Measurements from ENCODE around the gene C11orf91. TPM values are rescaled to one million over a fixed set of nuclear protein-coding genes. Genes with fewer than 3 reads are reported as not detected.

The C11orf91 gene
- total RNA-seq, 1 experiment from 2014 or later, result not detected

DNA sequence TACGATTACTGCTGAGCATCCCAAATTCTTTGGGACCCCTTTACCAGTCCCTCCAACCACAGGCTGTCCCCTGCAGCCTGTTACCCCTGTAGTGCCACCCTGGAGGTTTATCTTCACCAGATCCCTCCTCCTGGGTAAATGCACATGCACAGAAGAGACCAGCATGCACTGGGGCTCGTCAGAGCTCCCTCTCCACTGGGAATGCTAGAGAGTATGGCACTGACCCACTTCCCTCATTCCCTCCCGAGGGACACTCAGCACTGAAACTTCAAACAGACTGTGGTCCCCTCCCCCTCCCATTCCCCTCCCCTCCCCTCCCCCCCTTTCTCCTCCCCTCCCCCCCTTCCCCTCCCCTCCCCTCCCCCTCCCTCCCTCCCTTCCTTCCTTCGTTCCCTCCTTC is 49.1 kb downstream of the C11orf91 start:
- DNase-seq (ENCODE audit: low spot score), result no peak

DNA sequence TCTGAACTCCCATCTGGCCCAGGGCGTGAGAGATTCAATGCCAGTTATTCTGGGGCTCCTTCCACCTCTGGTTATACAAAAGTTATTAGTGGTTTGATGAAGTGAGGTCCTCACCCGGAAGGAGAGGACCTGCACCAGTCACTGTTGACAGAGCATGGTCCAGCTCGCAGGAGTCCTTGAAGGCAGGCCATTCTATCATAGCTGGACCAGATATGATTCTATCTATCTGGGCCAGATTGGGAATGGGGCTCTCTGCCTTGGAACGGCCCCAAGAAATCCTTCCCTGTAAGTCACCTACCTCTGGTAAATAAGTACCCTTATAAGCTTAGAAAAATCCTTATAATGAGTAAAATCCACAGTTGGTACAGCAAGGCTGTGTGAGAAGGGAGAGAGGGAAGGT is 50.7 kb downstream of the C11orf91 start:
- DNase-seq (ENCODE audit: low spot score), result no peak

Other genes with a start within 250 kb of the C11orf91 start
- gene CD59, start 35.6 kb upstream of the C11orf91 start, total RNA-seq (2014; rRNA removed; shearing (Covaris generic)), result 196 and 287 TPM in 2 replicates
- 49.9 and 62.1 TPM in 2 replicates for gene FBXO3, start 73.7 kb upstream of the C11orf91 start, total RNA-seq (2014; rRNA removed; shearing (Covaris generic))
- 1.4 and 1.5 TPM in 2 replicates for gene LMO2, start 191.2 kb upstream of the C11orf91 start, total RNA-seq (2014; rRNA removed; shearing (Covaris generic))